GM21447 (cell line): ENCODE measurements around the gene CD302.
A peak's percentile ranks its signal among the peaks of the same experiment; 100 is the strongest.
"Not testable (repeated sequence)": the region's sequence is repeated elsewhere in the genome, so short reads cannot be mapped to it uniquely, and the experiment has no call there.

ENCODE experiments used
- ATAC-seq: cut with Tn5 transposase; IDR thresholded peaks from one replicate; pipeline ENCODE4 v1.9.1; 2021; ENCODE audit not compliant: unreplicated experiment

CD302 gene

GRCh38 chr2:159795841-159796690, 1.9 kb downstream of the CD302 start:
- no peak for ATAC-seq

- no peak for ATAC-seq
Measured at GRCh38 chr2:159793326-159793725, 4.7 kb downstream of the CD302 start.

DNA sequence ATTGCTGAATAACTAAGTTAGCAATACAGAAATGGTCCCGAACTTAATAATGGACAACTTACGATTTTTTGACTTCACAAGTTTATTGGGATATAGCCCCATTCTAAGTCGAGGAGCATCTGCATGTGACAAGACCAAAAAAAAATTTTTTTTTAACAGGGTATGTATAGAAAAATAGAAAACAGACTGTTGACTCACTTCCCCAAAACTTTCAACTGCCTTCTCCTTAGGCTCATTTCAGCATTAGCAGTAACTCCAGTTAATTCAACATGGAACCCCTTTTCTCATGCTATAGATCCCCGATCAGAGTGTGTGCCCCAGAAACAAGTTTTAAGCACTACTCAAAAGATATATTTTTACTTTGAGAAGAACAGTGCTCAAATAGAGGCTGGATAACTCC, 5.4 kb downstream of the CD302 start:
- no peak for ATAC-seq

- ATAC-seq: no peak
Measured at GRCh38 chr2:159792036-159792435, 6.0 kb downstream of the CD302 start.

DNA sequence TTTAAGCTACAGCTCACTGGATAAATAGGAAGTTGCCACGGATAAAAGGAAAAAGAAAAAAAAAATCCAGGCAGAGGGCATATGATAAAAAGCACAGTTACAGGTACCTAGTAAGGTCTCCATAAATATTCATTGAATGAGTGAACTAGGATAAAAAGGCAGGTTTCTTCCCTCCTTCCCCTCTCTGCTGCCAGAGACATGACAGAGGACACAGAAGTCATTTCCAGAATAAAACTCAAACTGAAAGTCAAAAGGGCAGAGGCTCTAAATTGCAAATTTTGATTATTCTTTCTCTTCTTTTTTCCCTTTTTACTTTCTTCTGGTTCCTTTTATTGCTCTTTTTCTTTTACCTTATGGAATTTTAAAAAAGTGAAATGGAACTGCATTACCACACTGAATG, 7.7 kb downstream of the CD302 start:
- peak; percentile 60 for ATAC-seq

GRCh38 chr2:159788253-159788652, 9.8 kb downstream of the CD302 start:
- no peak for ATAC-seq

DNA sequence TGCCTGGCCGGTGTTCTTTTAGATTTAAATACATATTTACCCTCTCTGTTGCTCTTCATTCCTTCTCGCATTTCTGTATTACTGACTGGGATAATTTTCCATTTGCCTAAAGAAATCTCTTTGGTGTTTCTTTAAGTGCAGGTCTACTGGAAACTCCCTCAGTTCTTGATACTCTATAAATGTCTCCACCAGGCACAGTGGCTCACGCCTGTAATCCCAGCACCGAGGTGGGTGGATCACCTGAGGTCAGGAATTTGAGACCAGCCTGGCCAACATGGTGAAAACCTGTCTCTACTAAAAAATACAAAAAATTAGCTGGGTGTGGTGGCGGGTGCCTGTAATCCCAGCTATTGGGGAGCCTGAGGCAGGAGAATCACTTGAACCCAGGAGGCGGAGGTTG, 10.4 kb downstream of the CD302 start:
- ATAC-seq: not testable (repeated sequence)

DNA sequence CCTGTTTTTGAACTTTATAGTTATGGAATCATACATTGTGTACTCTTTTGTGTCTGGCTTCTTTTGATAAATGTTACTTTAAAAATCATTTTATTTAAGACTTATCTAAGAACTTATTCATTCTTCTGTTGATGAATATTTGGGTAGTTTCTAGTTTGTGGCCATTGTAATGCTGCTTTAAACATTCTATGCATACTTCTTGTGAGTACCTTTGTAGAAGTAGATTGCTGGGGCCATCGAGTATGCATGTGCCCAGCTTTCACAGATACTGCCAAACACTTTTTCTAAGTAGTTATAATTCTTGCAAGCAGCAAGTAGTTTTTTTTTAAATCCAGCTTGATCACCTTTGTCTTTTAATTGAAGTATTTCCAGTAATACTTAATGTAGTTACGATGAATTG, 11.1 kb downstream of the CD302 start:
- ATAC-seq: no peak

DNA sequence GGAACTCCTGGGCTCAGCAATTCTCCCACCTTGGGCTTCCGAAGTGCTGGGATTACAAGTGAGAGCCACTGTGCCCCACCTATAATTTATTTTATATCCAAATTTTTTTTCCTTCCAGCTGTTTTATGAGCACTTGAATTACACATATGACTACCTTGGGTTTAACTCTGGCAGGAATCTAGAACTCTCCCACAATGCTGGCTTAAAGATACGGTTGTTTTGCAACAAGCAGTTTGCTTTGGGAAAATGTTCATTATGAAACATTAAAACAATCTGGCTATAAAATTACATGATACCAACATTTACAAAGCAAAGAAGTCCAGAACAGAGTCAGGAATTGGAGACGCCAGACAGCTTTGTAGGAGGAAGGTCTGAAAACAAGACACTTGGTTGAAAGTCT, 12.8 kb downstream of the CD302 start:
- ATAC-seq: no peak

DNA sequence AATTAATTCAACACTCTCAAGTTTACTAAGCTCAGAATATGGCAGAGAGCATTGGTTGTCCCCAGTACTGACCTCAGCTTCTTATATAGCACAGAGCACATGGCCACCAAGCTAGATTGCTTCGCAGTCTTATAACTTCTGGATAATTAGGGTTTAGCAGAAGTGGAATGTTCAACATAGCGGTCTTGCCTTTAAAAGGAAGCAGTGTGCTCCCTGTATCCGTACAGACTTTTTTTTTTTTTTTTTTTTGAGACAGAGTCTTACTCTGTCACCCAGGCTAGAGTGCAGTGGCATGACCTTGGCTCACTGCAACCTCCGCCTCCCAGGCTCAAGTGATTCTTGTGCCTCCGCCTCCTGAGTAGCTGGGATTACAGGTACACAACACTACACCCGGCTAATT, 13.3 kb downstream of the CD302 start:
- ATAC-seq: not testable (repeated sequence)

DNA sequence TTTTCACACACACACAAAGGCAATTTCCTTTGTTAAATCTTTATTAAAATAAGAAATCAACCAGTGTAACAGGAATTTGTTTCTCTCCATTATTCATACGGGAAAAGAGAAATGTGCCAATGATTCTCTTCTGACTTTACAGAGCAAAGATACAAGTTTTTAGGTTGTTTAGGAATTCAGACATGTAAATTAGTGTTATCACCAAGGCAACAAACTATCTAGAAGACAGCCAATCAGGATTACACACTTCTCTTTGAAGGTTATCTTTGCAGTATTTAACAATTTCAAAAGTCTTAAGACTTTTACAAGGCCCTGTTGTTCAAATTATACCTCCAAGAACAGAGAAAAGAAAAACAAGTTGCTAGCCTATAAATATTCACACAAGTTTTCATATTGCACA, 14.5 kb downstream of the CD302 start:
- no peak for ATAC-seq

GRCh38 chr2:159776321-159776720, 21.7 kb downstream of the CD302 start:
- no peak for ATAC-seq

DNA sequence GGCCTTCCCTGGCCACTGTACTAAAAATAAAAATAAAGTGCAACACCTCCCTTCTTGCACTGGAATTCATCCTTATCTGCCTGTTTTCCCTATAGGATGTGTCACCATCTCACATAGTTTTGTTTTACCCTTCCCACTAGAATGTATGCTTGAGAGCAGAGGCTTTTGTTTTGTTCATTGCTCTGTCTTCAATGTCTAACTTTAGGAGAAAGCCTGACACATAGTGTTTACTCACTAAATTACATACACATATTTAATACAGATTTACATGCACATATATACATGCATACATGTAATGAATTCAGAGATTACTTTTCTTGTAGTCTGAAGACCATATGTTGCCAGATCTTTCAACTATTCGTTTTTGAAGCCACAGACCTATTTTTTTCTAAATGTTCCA, 23.0 kb downstream of the CD302 start:
- no peak for ATAC-seq

DNA sequence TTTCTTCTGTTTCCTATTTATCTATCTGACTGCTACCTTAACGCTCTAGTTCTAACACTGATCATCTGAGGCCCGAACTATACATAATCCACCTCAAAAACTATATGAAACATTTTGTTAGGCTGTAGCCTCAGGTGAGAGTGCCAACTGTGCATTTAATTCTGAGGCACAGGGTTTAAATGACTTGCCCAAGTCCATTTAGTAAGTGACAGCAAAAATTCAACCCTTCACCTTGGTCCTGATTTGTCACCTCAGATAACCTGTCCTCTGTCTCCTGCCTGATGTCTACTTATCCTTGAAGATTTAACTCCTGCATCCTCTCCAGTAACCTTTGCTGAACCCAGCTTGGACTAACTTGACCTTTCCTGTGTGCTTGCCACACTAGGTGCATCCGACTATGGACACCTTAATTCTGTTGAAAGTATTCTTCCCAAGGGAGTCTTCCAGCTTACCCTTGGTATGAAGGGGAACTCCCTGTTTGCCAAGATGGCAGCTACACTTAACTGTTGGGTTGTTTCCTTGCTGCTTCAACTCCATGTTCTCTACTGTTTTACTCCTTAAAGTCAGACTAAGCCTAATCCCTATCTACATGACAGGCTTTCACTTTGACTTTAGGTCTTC, 23.5 kb downstream of the CD302 start:
- no peak for ATAC-seq

- ATAC-seq: no peak
Measured at GRCh38 chr2:159773886-159774285, 24.1 kb downstream of the CD302 start.

DNA sequence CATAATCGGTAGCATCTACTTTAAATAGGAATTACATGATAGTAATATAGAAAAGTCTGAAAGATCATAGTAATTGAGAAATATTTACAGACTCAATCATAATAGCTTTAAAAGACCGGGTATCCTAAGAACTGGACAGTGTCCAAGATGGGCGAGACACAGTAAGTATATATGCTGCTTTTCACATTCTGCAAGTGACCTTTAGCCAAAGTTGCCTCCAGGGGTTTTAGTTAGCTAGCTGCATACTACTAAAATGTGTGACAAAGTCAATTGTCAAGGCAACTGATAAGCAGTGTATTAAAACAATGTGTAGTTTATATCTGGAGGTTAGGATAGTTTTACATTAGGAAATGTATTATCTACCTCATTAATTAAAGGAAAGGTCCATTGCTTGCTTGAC, 24.6 kb downstream of the CD302 start:
- no peak for ATAC-seq

DNA sequence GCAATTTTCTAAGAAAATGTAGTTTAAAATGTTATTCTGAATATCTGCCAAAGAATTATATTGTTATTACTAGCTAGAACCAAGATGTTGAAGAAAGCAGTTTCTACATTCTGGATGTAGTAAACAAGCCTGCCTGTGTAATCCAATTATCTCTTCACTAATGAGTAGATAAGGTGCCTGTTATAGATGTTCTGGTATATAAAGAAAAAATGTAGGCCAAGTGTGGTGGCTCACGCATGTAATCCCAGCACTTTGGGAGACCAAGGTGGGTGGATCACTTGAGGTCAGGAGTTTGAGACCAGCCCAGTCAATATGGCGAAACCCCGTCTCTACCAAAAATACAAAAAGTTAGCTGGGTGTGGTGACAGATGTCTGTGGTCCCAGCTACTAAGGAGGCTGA, 28.9 kb downstream of the CD302 start:
- no peak for ATAC-seq

- no peak for ATAC-seq
Measured at GRCh38 chr2:159762075-159762474, 35.9 kb downstream of the CD302 start.

DNA sequence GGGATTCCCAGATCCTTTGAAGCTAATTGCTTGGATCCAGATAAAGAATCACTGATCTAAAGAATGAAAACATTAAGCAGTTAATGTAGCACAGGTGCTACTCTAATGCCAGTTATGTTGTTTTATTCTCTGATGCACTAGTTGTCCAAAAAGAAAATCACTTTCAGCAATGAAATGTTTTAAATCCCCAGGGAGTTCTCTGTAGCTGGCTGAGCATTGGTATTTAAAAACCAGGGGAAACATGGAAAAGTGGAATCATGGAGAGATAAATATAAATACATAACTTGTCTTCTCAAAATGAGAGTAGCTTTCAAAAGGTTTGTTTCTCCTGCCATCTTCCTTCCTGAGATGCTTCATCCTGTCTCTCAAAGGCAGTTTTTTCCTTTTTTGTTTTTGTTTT, 37.7 kb downstream of the CD302 start:
- ATAC-seq: no peak

DNA sequence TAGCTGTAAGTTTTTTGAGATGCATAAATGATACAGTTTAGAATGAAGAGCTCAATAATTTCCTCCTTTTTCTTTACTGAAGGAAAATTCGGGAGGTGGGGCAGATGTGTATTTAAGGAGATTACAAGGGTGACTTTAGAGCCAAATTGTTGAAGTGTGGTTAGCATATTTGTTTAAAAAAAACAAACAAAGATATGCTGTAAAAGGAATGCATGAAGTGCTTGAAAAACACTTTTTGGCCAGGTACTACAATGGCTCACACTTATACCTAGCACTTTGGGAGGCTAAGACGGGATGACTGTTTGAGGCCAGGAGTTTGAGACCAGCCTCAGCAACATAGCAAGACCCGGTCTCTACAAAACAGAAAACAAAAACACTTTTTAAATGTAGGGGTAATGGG, 38.4 kb downstream of the CD302 start:
- no peak for ATAC-seq

DNA sequence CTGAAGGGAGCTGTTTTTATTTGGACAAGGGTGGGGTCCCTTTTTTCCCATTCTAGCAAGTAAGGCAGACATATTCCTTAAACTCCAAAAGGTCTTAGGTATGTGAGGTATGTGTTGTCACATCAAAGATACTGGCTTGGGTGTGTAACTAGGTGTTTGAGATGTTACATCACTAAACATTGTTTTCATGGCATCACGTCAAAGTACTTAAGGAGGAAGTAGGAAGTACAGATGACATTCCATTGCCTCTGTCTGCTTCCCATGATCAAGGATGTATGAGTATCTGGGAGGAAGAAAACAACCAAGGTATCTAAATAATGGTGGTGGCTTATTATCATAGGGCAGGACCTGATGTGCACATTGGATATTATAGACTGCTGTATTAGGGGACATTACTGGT, 39.3 kb downstream of the CD302 start:
- no peak for ATAC-seq

DNA sequence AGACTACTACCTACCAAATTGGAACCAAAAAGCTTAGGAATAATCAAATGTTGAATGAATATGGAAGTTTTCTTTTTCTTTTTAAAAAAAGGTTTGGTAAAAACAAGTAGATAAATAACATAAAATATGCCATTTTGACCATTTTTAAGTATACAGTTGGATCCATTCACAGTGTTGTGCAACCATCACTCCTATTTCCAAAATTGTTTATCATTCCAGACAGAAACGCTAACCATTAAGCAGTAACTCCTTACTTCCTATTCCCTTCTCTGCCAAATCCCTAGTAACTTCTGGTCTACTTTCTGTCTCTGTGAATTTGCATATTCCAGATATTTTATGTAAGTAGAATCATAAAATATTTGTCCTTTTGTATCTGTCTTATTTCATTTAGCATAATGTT, 39.8 kb downstream of the CD302 start:
- no peak for ATAC-seq

DNA sequence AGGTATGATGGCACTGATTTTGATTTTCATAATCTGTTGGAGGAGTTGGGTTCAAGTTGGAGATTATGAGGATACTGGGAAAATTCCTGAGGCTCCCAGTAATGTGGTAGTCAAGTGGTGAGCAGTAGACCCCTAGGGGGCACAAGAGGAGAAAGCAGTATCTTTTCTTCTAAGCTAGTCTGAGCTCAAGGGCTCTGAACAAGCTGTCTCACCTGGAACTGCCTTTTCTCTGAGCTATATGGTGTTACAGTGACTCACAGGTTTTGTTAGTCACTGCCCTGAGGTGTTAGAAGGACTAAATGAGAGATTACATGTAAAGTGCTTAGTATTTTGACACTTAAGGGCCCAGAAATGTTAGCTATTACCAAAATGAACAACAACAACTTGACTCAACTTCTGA, 42.2 kb downstream of the CD302 start:
- no peak for ATAC-seq
